Natural killer cell (primary cell): ENCODE results near the gene KIN. TPM values are rescaled to one million over a fixed set of nuclear protein-coding genes. Genes with fewer than 3 reads are reported as not detected.

ENCODE experiments used
- ATAC-seq, 3 donors: fragments of 150-1000 bp in 2 of 3; fragments of 200-7000 bp in 1 of 3; cut with Tn5 transposase; 1 replicate in 1 of 3; 2 replicates in 2 of 3; pipeline ENCODE4 v1.10.0; 2021; ENCODE audit warnings: mild to moderate bottlenecking in 2 of 3, moderate library complexity in 2 of 3
- DNase-seq, 2 donors: peaks; one replicate each; pipeline versions ENCODE4 v3.0.0 to v3.0.0-alpha.2; 2013 to 2021; ENCODE audit warnings: mixed read lengths in 1 of 2
- H3K27ac ChIP-seq: one replicate; pipeline ENCODE4 v1.5.1; 2013; ENCODE audit warnings: mild to moderate bottlenecking, low read length
- H3K27me3 ChIP-seq: one replicate; pipeline ENCODE4 v1.6.1; 2013; ENCODE audit warnings: low read length; ENCODE audit not compliant: control insufficient read depth, insufficient read depth
- H3K36me3 ChIP-seq: one replicate; pipeline ENCODE4 v1.6.1; 2013; ENCODE audit warnings: low read length; ENCODE audit not compliant: control insufficient read depth, insufficient read depth
- H3K4me1 ChIP-seq: one replicate; pipeline ENCODE4 v1.6.1; 2013; ENCODE audit warnings: low read length; ENCODE audit not compliant: control insufficient read depth, insufficient read depth
- H3K4me3 ChIP-seq: one replicate; pipeline ENCODE4 v1.5.1; 2013; ENCODE audit warnings: low read length
- H3K9me3 ChIP-seq: one replicate; pipeline ENCODE4 v1.6.1; 2013; ENCODE audit warnings: low read length; ENCODE audit not compliant: control insufficient read depth, insufficient read depth
- H3K27ac Mint-ChIP-seq, 2 donors: one replicate each; pipeline ENCODE4 v1.8.0; 2022; ENCODE audit warnings: mild to moderate bottlenecking in 2 of 2, mixed read lengths in 2 of 2, moderate library complexity in 1 of 2
- H3K27me3 Mint-ChIP-seq, 2 donors: one replicate each; pipeline ENCODE4 v1.8.0; 2022; ENCODE audit warnings: low read depth in 2 of 2, mixed read lengths in 2 of 2
- H3K36me3 Mint-ChIP-seq: one replicate; pipeline ENCODE4 v1.8.0; 2022; ENCODE audit warnings: mixed read lengths
- H3K4me1 Mint-ChIP-seq, 2 donors: one replicate each; pipeline ENCODE4 v1.8.0; 2022; ENCODE audit warnings: mixed read lengths in 2 of 2
- H3K4me3 Mint-ChIP-seq: one replicate; pipeline ENCODE4 v1.8.0; 2022; ENCODE audit warnings: mild to moderate bottlenecking, moderate library complexity, mixed read lengths
- H3K9me3 Mint-ChIP-seq, 2 donors: one replicate each; pipeline ENCODE4 v1.8.0; 2022; ENCODE audit warnings: mixed read lengths in 2 of 2
- CTCF ChIP-seq: fragments of 200-600 bp; IDR thresholded peaks from one replicate; pipeline ENCODE4 v1.8.0; 2022; ENCODE audit warnings: antibody characterized with exemption
- WGBS: methylation state at CpG from one replicate; pipeline ENCODE4 v1.1.7; 2013; ENCODE audit warnings: missing lambda C conversion rate; ENCODE audit not compliant: insufficient coverage; 5-methylcytosine and 5-hydroxymethylcytosine counted together
- intact Hi-C: fragments of 100-400 bp; cut with micrococcal nuclease; formaldehyde crosslinking; loops from one replicate; pipeline ENCODE4 v1.14.2; 2022
- total RNA-seq, 4 donors: library from RNA; stranded (reverse); fragments of 120-200 nt in 1 of 4; gene quantifications; one replicate each; pipeline versions ENCODE4 v1.2.3 to v1.2.4, GENCODE V29; 2013 to 2022

The KIN gene
- total RNA-seq, 3 donors from 2014 or later (not counting 1 experiment from before 2014, with no cell fraction given), result 12.3 to 16.6 (median 14.2) TPM

DNA sequence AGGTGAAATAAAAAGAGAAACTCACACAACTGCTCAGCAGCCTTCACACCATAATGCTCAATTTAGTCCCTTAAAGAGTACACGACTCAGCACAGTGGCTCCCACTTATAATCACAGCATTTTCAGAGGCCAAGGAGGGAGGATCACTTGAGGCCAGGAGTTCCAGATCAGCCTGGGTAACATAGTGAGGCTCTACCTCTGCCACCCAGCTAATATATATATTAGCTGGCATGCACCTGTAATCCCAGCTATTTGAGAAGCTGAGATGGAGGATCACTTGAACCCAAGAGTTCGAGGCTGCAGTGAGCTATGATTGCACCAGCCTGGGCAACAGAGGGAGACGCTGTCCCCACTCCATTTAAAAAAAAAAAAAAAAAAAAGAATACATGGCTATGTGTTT, 82.5 kb downstream of the KIN start:
- Histone ChIP-seq H3K27me3 (peaks cover 4% of the 10 kb centered on the region), H3K9me3 (no peaks in the 10 kb centered on the region), H3K27ac (no peak overlapping the region), H3K4me3 (no peak overlapping the region), H3K4me1 (no peaks in the 10 kb centered on the region), H3K36me3 (no peaks in the 10 kb centered on the region)
- no peaks in the 10 kb centered on the region for H3K36me3 Mint-ChIP-seq
- H3K9me3 Mint-ChIP-seq, result no peaks in the 10 kb centered on the region
- ATAC-seq (no peak), DNase-seq (no peak)
- WGBS, result 97% methylated on average over 3 of the region's 3 CpGs
- H3K27ac Mint-ChIP-seq, result no peak overlapping the region
- H3K4me1 Mint-ChIP-seq, result no peaks in the 10 kb centered on the region
- H3K4me3 Mint-ChIP-seq, result no peak overlapping the region
- no peak for TF ChIP-seq CTCF
- H3K27me3 Mint-ChIP-seq, result peaks cover 33 to 53% of the 10 kb centered on the region in 2 donors
- intact Hi-C loops, result no loop called here

DNA sequence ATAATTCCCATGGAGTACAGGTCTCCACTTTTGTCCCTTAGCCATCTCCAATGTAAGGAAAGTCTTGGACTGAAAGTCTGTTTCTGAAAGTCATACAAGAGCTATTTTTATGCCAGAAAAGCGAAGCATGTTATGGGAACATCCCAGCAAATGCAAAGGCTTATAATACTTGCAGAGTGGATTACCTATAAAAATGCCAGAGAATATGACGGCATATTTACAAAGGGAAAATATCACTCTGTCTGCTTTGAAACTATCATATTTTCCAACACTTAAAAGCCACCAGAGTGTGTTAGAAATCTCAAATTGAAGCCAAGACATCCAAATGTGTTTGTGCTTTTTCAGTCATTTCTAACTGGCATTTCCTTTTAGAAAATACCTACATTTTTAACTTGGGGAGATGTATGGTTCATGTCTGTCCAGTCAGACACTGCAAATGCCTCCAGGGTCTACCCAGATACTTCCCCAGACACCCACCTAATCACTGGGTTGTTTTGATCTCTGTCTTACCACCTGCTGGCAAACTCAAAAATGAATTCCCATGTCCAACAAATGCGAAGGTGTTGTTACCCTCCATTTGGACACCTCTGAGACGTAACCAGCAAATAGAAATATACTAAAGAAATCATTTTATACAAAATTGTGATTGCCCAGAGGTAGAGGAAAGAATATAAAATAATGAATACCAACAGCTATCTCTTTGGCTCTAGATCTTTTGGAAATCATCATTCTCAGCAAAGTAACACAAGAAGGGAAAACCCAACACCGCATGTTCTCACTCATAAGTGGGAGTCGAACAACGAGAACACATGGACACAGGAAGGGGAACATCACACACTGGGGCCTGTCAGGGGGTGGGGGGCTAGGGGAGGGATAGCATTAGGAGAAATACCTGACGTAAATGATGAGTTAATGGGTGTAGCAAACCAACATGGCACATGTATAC, 83.4 kb downstream of the KIN start:
- no peak overlapping the region for H3K4me3 ChIP-seq
- intact Hi-C loops, result no loop called here
- TF ChIP-seq CTCF, result no peak
- Mint-ChIP-seq H3K9me3 (no peaks in the 10 kb centered on the region), H3K4me1 (no peaks in the 10 kb centered on the region), H3K27me3 (peaks cover 36 to 58% of the 10 kb centered on the region in 2 donors), H3K27ac (no peak overlapping the region), H3K36me3 (no peaks in the 10 kb centered on the region), H3K4me3 (no peak overlapping the region)
- H3K27me3 ChIP-seq, result peaks cover 4% of the 10 kb centered on the region
- ATAC-seq (no peak), DNase-seq (no peak)
- no peaks in the 10 kb centered on the region for H3K36me3 ChIP-seq
- whole genome bisulfite sequencing, result 91% methylated on average over 7 of the region's 8 CpGs
- H3K27ac ChIP-seq, result no peak overlapping the region
- no peaks in the 10 kb centered on the region for H3K9me3 ChIP-seq
- no peaks in the 10 kb centered on the region for H3K4me1 ChIP-seq

GRCh38 chr10:7703140-7703539, 84.7 kb downstream of the KIN start, which contains the start of gene ITIH2:
TSS of gene ITIH2 (plus strand) at chr10:7703316. CDS start at chr10:7703435, 119 bp downstream.
- intact Hi-C loops, result no loop called here
- ATAC-seq (no peak), DNase-seq (no peak)
- no peak for TF ChIP-seq CTCF
- Mint-ChIP-seq H3K36me3 (no peaks in the 10 kb centered on the region), H3K4me3 (no peak within 1 kb of the TSS), H3K27me3 (peaks cover 35 to 61% of the 10 kb centered on the region in 2 donors), H3K9me3 (no peaks in the 10 kb centered on the region), H3K4me1 (no peaks in the 10 kb centered on the region), H3K27ac (no peak within 1 kb of the TSS)
- WGBS, result 82% methylated on average over 3 of the region's 4 CpGs
- H3K36me3 ChIP-seq, result no peaks in the 10 kb centered on the region
- H3K4me3 ChIP-seq, result no peak within 1 kb of the TSS
- no peaks in the 10 kb centered on the region for H3K4me1 ChIP-seq
- peaks cover 4% of the 10 kb centered on the region for H3K27me3 ChIP-seq
- no peak within 1 kb of the TSS for H3K27ac ChIP-seq
- no peaks in the 10 kb centered on the region for H3K9me3 ChIP-seq
